ENCODE measurements around the gene SLC16A10.

Gene SLC16A10

GRCh38 chr6:111068866-111069234 lies 18.5 kb upstream of the SLC16A10 start:
- no peak overlapping the region for H3K4me3 ChIP-seq (ENCODE audit: low read length)
- no peak overlapping the region for H3K9ac ChIP-seq (ENCODE audit: low read length)
- H3K4me1 ChIP-seq (ENCODE audit: control insufficient read depth, insufficient read depth, low read length) = no peaks in the 10 kb centered on the region
- no peak overlapping the region for H3K27ac ChIP-seq (ENCODE audit: low read depth, low read length)
- H3K27me3 ChIP-seq (ENCODE audit: control insufficient read depth, insufficient read depth, low read length) = no peaks in the 10 kb centered on the region
- no peaks in the 10 kb centered on the region for H3K36me3 ChIP-seq (ENCODE audit: control insufficient read depth, insufficient read depth, low read length)

GRCh38 chr6:111069382-111070104 lies 17.8 kb upstream of the SLC16A10 start:
- H3K27me3 ChIP-seq (ENCODE audit: control insufficient read depth, insufficient read depth, low read length) = peaks cover under 1% of the 10 kb centered on the region
- H3K36me3 ChIP-seq (ENCODE audit: control insufficient read depth, insufficient read depth, low read length) = no peaks in the 10 kb centered on the region
- H3K4me1 ChIP-seq (ENCODE audit: control insufficient read depth, insufficient read depth, low read length) = no peaks in the 10 kb centered on the region
- no peak overlapping the region for H3K27ac ChIP-seq (ENCODE audit: low read depth, low read length)
- no peak overlapping the region for H3K4me3 ChIP-seq (ENCODE audit: low read length)
- no peak overlapping the region for H3K9ac ChIP-seq (ENCODE audit: low read length)

GRCh38 chr6:111070105-111071005 lies 16.9 kb upstream of the SLC16A10 start:
- Histone ChIP-seq H3K27ac (ENCODE audit: low read depth, low read length) (no peak overlapping the region), H3K4me3 (ENCODE audit: low read length) (no peak overlapping the region), H3K36me3 (ENCODE audit: control insufficient read depth, insufficient read depth, low read length) (no peaks in the 10 kb centered on the region)

GRCh38 chr6:111072801-111073360 lies 14.4 kb upstream of the SLC16A10 start:
- Histone ChIP-seq H3K4me3 (ENCODE audit: low read length) (no peak overlapping the region), H3K27ac (ENCODE audit: low read depth, low read length) (no peak overlapping the region), H3K36me3 (ENCODE audit: control insufficient read depth, insufficient read depth, low read length) (no peaks in the 10 kb centered on the region), H3K9ac (ENCODE audit: low read length) (no peak overlapping the region), H3K27me3 (ENCODE audit: control insufficient read depth, insufficient read depth, low read length) (peaks cover 2% of the 10 kb centered on the region), H3K4me1 (ENCODE audit: control insufficient read depth, insufficient read depth, low read length) (no peaks in the 10 kb centered on the region)

More at GRCh38 chr6:111070105-111071005, 16.9 kb upstream of the SLC16A10 start:
- Histone ChIP-seq H3K4me1 (ENCODE audit: control insufficient read depth, insufficient read depth, low read length) (no peaks in the 10 kb centered on the region), H3K27me3 (ENCODE audit: control insufficient read depth, insufficient read depth, low read length) (peaks cover 2% of the 10 kb centered on the region), H3K9ac (ENCODE audit: low read length) (no peak overlapping the region)

GRCh38 chr6:111074311-111074710 lies 13.0 kb upstream of the SLC16A10 start:
- no peaks in the 10 kb centered on the region for H3K36me3 ChIP-seq (ENCODE audit: control insufficient read depth, insufficient read depth, low read length)
- H3K27me3 ChIP-seq (ENCODE audit: control insufficient read depth, insufficient read depth, low read length) = peaks cover 2% of the 10 kb centered on the region
- no peak overlapping the region for H3K27ac ChIP-seq (ENCODE audit: low read depth, low read length)
- no peak overlapping the region for H3K9ac ChIP-seq (ENCODE audit: low read length)
- no peak overlapping the region for H3K4me3 ChIP-seq (ENCODE audit: low read length)
- H3K4me1 ChIP-seq (ENCODE audit: control insufficient read depth, insufficient read depth, low read length) = no peaks in the 10 kb centered on the region

GRCh38 chr6:111076024-111076695 lies 11.1 kb upstream of the SLC16A10 start:
- Histone ChIP-seq H3K27me3 (ENCODE audit: control insufficient read depth, insufficient read depth, low read length) (peaks cover 2% of the 10 kb centered on the region), H3K9ac (ENCODE audit: low read length) (no peak overlapping the region), H3K4me1 (ENCODE audit: control insufficient read depth, insufficient read depth, low read length) (no peaks in the 10 kb centered on the region), H3K27ac (ENCODE audit: low read depth, low read length) (no peak overlapping the region), H3K4me3 (ENCODE audit: low read length) (no peak overlapping the region), H3K36me3 (ENCODE audit: control insufficient read depth, insufficient read depth, low read length) (no peaks in the 10 kb centered on the region)

- Histone ChIP-seq H3K9ac (ENCODE audit: low read length) (no peak overlapping the region), H3K4me1 (ENCODE audit: control insufficient read depth, insufficient read depth, low read length) (no peaks in the 10 kb centered on the region), H3K27ac (ENCODE audit: low read depth, low read length) (no peak overlapping the region), H3K36me3 (ENCODE audit: control insufficient read depth, insufficient read depth, low read length) (no peaks in the 10 kb centered on the region), H3K27me3 (ENCODE audit: control insufficient read depth, insufficient read depth, low read length) (no peaks in the 10 kb centered on the region), H3K4me3 (ENCODE audit: low read length) (no peak overlapping the region)
These were observed 6.6 kb upstream of the SLC16A10 start for GRCh38 chr6:111080698-111081097.

GRCh38 chr6:111086685-111087084 lies 618 bp upstream of the SLC16A10 start:
- Histone ChIP-seq H3K4me3 (ENCODE audit: low read length) (peak overlapping the region; percentile 67), H3K36me3 (ENCODE audit: control insufficient read depth, insufficient read depth, low read length) (no peaks in the 10 kb centered on the region), H3K27ac (ENCODE audit: low read depth, low read length) (no peak overlapping the region), H3K4me1 (ENCODE audit: control insufficient read depth, insufficient read depth, low read length) (no peaks in the 10 kb centered on the region), H3K27me3 (ENCODE audit: control insufficient read depth, insufficient read depth, low read length) (no peaks in the 10 kb centered on the region), H3K9ac (ENCODE audit: low read length) (no peak overlapping the region)

GRCh38 chr6:111087871-111088667 lies 766 bp downstream of the SLC16A10 start:
- H3K27me3 ChIP-seq (ENCODE audit: control insufficient read depth, insufficient read depth, low read length) = no peaks in the 10 kb centered on the region
- peak overlapping the region; percentile 67 for H3K4me3 ChIP-seq (ENCODE audit: low read length)
- no peak overlapping the region for H3K27ac ChIP-seq (ENCODE audit: low read depth, low read length)
- H3K36me3 ChIP-seq (ENCODE audit: control insufficient read depth, insufficient read depth, low read length) = no peaks in the 10 kb centered on the region
- H3K9ac ChIP-seq (ENCODE audit: low read length) = no peak overlapping the region
- no peaks in the 10 kb centered on the region for H3K4me1 ChIP-seq (ENCODE audit: control insufficient read depth, insufficient read depth, low read length)

- H3K27ac ChIP-seq (ENCODE audit: low read depth, low read length) = no peak overlapping the region
- no peaks in the 10 kb centered on the region for H3K36me3 ChIP-seq (ENCODE audit: control insufficient read depth, insufficient read depth, low read length)
- no peaks in the 10 kb centered on the region for H3K27me3 ChIP-seq (ENCODE audit: control insufficient read depth, insufficient read depth, low read length)
- peak overlapping the region; percentile 67 for H3K4me3 ChIP-seq (ENCODE audit: low read length)
- H3K4me1 ChIP-seq (ENCODE audit: control insufficient read depth, insufficient read depth, low read length) = no peaks in the 10 kb centered on the region
- no peak overlapping the region for H3K9ac ChIP-seq (ENCODE audit: low read length)
These were observed 1.3 kb downstream of the SLC16A10 start for GRCh38 chr6:111088668-111089003.

GRCh38 chr6:111090766-111091165 lies 3.5 kb downstream of the SLC16A10 start:
- H3K4me1 ChIP-seq (ENCODE audit: control insufficient read depth, insufficient read depth, low read length) = no peaks in the 10 kb centered on the region
- H3K27ac ChIP-seq (ENCODE audit: low read depth, low read length) = no peak overlapping the region
- H3K27me3 ChIP-seq (ENCODE audit: control insufficient read depth, insufficient read depth, low read length) = no peaks in the 10 kb centered on the region
- H3K4me3 ChIP-seq (ENCODE audit: low read length) = no peak overlapping the region
- H3K36me3 ChIP-seq (ENCODE audit: control insufficient read depth, insufficient read depth, low read length) = no peaks in the 10 kb centered on the region
- no peak overlapping the region for H3K9ac ChIP-seq (ENCODE audit: low read length)

Measured in rectal smooth muscle tissue (tissue), 1 donor.